Measurements from ENCODE around the gene PPP2R2C. TPM values are rescaled to one million over a fixed set of nuclear protein-coding genes. Genes with fewer than 3 reads are reported as not detected.

The PPP2R2C gene
- not detected for total RNA-seq
- not detected for polyA plus RNA-seq

GRCh38 chr4:6472387-6473263 is at the start of gene PPP2R2C:
PPP2R2C (minus strand) TSS chr4:6472614; CDS start chr4:6472229, 385 bp downstream.
- ChIA-PET POLR2A (no interaction called here), CTCF (no interaction called here)
- Mint-ChIP-seq H3K4me3 (peak within 1 kb of the TSS in 6 of 7 donors; percentile 41 to 67 (median 49)), H3K4me1 (peaks cover 0 to 10% (median 5%) of the 10 kb centered on the region in 3 donors), H3K27ac (no peak within 1 kb of the TSS), H3K36me3 (no peaks in the 10 kb centered on the region), H3K9me3 (peaks cover 0 to 5% (median 1%) of the 10 kb centered on the region in 5 donors), H3K27me3 (peaks cover 42 to 62% of the 10 kb centered on the region in 2 donors)
- Histone ChIP-seq H3K27me3 (ENCODE audit: insufficient read depth, low read length, poor library complexity, severe bottlenecking) (peaks cover 16% of the 10 kb centered on the region), H3K9me3 (ENCODE audit: low read length) (no peaks in the 10 kb centered on the region), H3K36me3 (ENCODE audit: insufficient read depth, low read length) (no peaks in the 10 kb centered on the region), H3K27ac (ENCODE audit: low read depth, low read length) (no peak within 1 kb of the TSS), H3K4me3 (ENCODE audit: low read length) (no peak within 1 kb of the TSS), H3K4me1 (ENCODE audit: insufficient read depth, low read length) (no peaks in the 10 kb centered on the region)
- no peak for DNase-seq

- ChIA-PET POLR2A (no interaction called here), CTCF (no interaction called here)
- Histone ChIP-seq H3K27me3 (ENCODE audit: insufficient read depth, low read length, poor library complexity, severe bottlenecking) (no peaks in the 10 kb centered on the region), H3K4me1 (ENCODE audit: insufficient read depth, low read length) (no peaks in the 10 kb centered on the region), H3K9me3 (ENCODE audit: low read length) (no peaks in the 10 kb centered on the region), H3K27ac (ENCODE audit: low read depth, low read length) (no peak overlapping the region), H3K36me3 (ENCODE audit: insufficient read depth, low read length) (no peaks in the 10 kb centered on the region), H3K4me3 (ENCODE audit: low read length) (no peak overlapping the region)
- Mint-ChIP-seq H3K27me3 (peaks cover 13 to 27% of the 10 kb centered on the region in 2 donors), H3K4me3 (no peak overlapping the region), H3K4me1 (no peaks in the 10 kb centered on the region), H3K9me3 (peaks cover 0 to 4% (median 0%) of the 10 kb centered on the region in 5 donors), H3K27ac (no peak overlapping the region), H3K36me3 (no peaks in the 10 kb centered on the region)
- DNase-seq = no peak
Observed at GRCh38 chr4:6520978-6521377, 48.6 kb upstream of the PPP2R2C start.

DNA sequence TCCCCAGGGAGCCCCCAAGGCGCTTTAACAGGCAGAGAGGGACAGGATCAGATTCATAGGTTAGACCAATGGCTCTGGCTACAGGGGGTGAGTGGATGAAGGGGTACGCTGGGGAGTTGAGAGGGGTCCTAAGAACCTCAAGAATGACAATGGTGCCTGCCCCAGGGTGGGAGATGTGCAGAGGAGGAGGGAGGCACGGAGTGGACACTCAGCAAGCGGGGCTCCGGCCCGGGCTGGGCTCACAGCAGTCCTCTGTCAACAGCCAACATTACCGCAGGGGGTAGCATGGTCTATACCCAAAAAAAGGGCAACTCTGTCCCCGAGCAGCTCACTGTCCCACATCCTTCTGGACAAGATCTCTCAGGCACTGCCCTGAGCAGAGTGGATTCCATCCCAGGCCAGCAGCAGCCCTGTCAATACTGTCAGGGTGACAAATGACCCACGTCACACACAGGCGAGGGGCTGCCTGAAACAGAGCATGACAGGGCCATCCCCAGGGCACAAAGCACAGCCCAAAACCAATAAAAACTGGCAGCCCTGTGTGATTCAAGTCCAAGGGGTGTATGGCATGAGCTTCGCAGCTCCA is 47.7 kb upstream of the PPP2R2C start:
- Histone ChIP-seq H3K27ac (ENCODE audit: low read depth, low read length) (no peak overlapping the region), H3K4me3 (ENCODE audit: low read length) (no peak overlapping the region), H3K36me3 (ENCODE audit: insufficient read depth, low read length) (no peaks in the 10 kb centered on the region), H3K4me1 (ENCODE audit: insufficient read depth, low read length) (no peaks in the 10 kb centered on the region), H3K9me3 (ENCODE audit: low read length) (no peaks in the 10 kb centered on the region), H3K27me3 (ENCODE audit: insufficient read depth, low read length, poor library complexity, severe bottlenecking) (no peaks in the 10 kb centered on the region)
- DNase-seq = no peak
- Mint-ChIP-seq H3K4me1 (no peaks in the 10 kb centered on the region), H3K27me3 (peaks cover 15 to 28% of the 10 kb centered on the region in 2 donors), H3K36me3 (no peaks in the 10 kb centered on the region), H3K9me3 (peaks cover 0 to 4% (median 0%) of the 10 kb centered on the region in 5 donors), H3K4me3 (no peak overlapping the region), H3K27ac (no peak overlapping the region)
- POLR2A ChIA-PET = interaction anchor here (0.7 kb wide), 1 partner anchor 75 kb away, joined by 3 read pairs; no protein-coding TSS in a partner anchor
- CTCF ChIA-PET = no interaction called here

GRCh38 chr4:6517171-6517570 is 44.8 kb upstream of the PPP2R2C start:
- ChIA-PET POLR2A (no interaction called here), CTCF (no interaction called here)
- DNase-seq = no peak
- H3K4me3 ChIP-seq (ENCODE audit: low read length) = no peak overlapping the region
- no peaks in the 10 kb centered on the region for H3K9me3 ChIP-seq (ENCODE audit: low read length)
- H3K9me3 Mint-ChIP-seq = peaks cover 0 to 11% (median 2%) of the 10 kb centered on the region in 5 donors
- no peak overlapping the region for H3K4me3 Mint-ChIP-seq
- H3K4me1 Mint-ChIP-seq = no peaks in the 10 kb centered on the region
- peaks cover 15 to 25% of the 10 kb centered on the region in 2 donors for H3K27me3 Mint-ChIP-seq
- no peaks in the 10 kb centered on the region for H3K4me1 ChIP-seq (ENCODE audit: insufficient read depth, low read length)
- H3K27ac ChIP-seq (ENCODE audit: low read depth, low read length) = no peak overlapping the region
- H3K27me3 ChIP-seq (ENCODE audit: insufficient read depth, low read length, poor library complexity, severe bottlenecking) = no peaks in the 10 kb centered on the region
- peaks cover 0 to 4% (median 0%) of the 10 kb centered on the region in 3 donors for H3K36me3 Mint-ChIP-seq
- H3K27ac Mint-ChIP-seq = no peak overlapping the region
- H3K36me3 ChIP-seq (ENCODE audit: insufficient read depth, low read length) = no peaks in the 10 kb centered on the region

- Mint-ChIP-seq H3K36me3 (peaks cover 0 to 4% (median 0%) of the 10 kb centered on the region in 3 donors), H3K4me3 (no peak overlapping the region), H3K9me3 (peaks cover 0 to 11% (median 2%) of the 10 kb centered on the region in 5 donors), H3K4me1 (no peaks in the 10 kb centered on the region), H3K27me3 (peaks cover 15 to 25% of the 10 kb centered on the region in 2 donors), H3K27ac (no peak overlapping the region)
- H3K9me3 ChIP-seq (ENCODE audit: low read length) = no peaks in the 10 kb centered on the region
- H3K27ac ChIP-seq (ENCODE audit: low read depth, low read length) = no peak overlapping the region
- no peaks in the 10 kb centered on the region for H3K4me1 ChIP-seq (ENCODE audit: insufficient read depth, low read length)
- ChIA-PET CTCF (interaction anchor here (1.3 kb wide), 1 partner anchor 29 kb away, joined by 3 read pairs; no protein-coding TSS in a partner anchor), POLR2A (no interaction called here)
- no peaks in the 10 kb centered on the region for H3K27me3 ChIP-seq (ENCODE audit: insufficient read depth, low read length, poor library complexity, severe bottlenecking)
- no peaks in the 10 kb centered on the region for H3K36me3 ChIP-seq (ENCODE audit: insufficient read depth, low read length)
- no peak overlapping the region for H3K4me3 ChIP-seq (ENCODE audit: low read length)
- no peak for DNase-seq
Observed at GRCh38 chr4:6516762-6517161, 44.3 kb upstream of the PPP2R2C start.

DNA sequence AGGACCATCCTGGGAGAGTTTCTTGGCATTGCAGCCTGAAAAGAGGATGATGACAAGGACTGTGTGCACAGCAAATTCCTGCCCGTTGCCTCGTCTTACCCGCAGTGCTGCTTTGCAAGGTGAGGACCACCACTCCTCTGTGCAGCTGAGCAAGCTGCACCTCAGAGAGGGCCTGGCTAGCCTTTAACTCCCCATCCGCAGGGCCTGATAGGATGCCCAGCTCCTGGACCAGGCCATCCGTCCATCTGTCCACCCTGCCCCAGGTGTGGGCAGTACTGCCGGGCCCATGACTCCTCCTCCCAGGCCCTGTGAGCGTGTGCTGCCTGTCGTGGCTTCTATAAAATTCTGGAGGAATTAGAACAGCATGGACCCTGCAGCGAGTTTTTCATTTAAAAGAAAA is 43.9 kb upstream of the PPP2R2C start:
- Mint-ChIP-seq H3K4me1 (no peaks in the 10 kb centered on the region), H3K4me3 (no peak overlapping the region), H3K27ac (no peak overlapping the region), H3K27me3 (peaks cover 15 to 23% of the 10 kb centered on the region in 2 donors), H3K36me3 (peaks cover 0 to 4% (median 0%) of the 10 kb centered on the region in 3 donors), H3K9me3 (peaks cover 0 to 11% (median 2%) of the 10 kb centered on the region in 5 donors)
- DNase-seq = no peak
- Histone ChIP-seq H3K4me3 (ENCODE audit: low read length) (no peak overlapping the region), H3K36me3 (ENCODE audit: insufficient read depth, low read length) (no peaks in the 10 kb centered on the region), H3K4me1 (ENCODE audit: insufficient read depth, low read length) (no peaks in the 10 kb centered on the region), H3K9me3 (ENCODE audit: low read length) (no peaks in the 10 kb centered on the region), H3K27me3 (ENCODE audit: insufficient read depth, low read length, poor library complexity, severe bottlenecking) (no peaks in the 10 kb centered on the region), H3K27ac (ENCODE audit: low read depth, low read length) (no peak overlapping the region)
- POLR2A ChIA-PET = no interaction called here
- CTCF ChIA-PET = interaction anchor here (1.3 kb wide), 1 partner anchor 30 kb away, joined by 3 read pairs; no protein-coding TSS in a partner anchor

GRCh38 chr4:6513678-6514077 is 41.3 kb upstream of the PPP2R2C start:
- no peak for DNase-seq
- H3K9me3 ChIP-seq (ENCODE audit: low read length) = no peaks in the 10 kb centered on the region
- no peaks in the 10 kb centered on the region for H3K36me3 ChIP-seq (ENCODE audit: insufficient read depth, low read length)
- Mint-ChIP-seq H3K9me3 (peaks cover 2 to 11% (median 5%) of the 10 kb centered on the region in 5 donors), H3K4me1 (peaks cover 0 to 2% (median 0%) of the 10 kb centered on the region in 3 donors), H3K27me3 (peaks cover 9 to 18% of the 10 kb centered on the region in 2 donors), H3K36me3 (peaks cover 0 to 4% (median 0%) of the 10 kb centered on the region in 3 donors), H3K27ac (no peak overlapping the region), H3K4me3 (no peak overlapping the region)
- ChIA-PET CTCF (no interaction called here), POLR2A (no interaction called here)
- no peak overlapping the region for H3K27ac ChIP-seq (ENCODE audit: low read depth, low read length)
- no peaks in the 10 kb centered on the region for H3K27me3 ChIP-seq (ENCODE audit: insufficient read depth, low read length, poor library complexity, severe bottlenecking)
- H3K4me3 ChIP-seq (ENCODE audit: low read length) = no peak overlapping the region
- no peaks in the 10 kb centered on the region for H3K4me1 ChIP-seq (ENCODE audit: insufficient read depth, low read length)

- peaks cover 7 to 12% of the 10 kb centered on the region in 2 donors for H3K27me3 Mint-ChIP-seq
- H3K27me3 ChIP-seq (ENCODE audit: insufficient read depth, low read length, poor library complexity, severe bottlenecking) = no peaks in the 10 kb centered on the region
- no peak overlapping the region for H3K4me3 Mint-ChIP-seq
- H3K4me3 ChIP-seq (ENCODE audit: low read length) = no peak overlapping the region
- H3K36me3 Mint-ChIP-seq = peaks cover 0 to 5% (median 4%) of the 10 kb centered on the region in 3 donors
- H3K4me1 Mint-ChIP-seq = peaks cover 0 to 2% (median 0%) of the 10 kb centered on the region in 3 donors
- H3K9me3 Mint-ChIP-seq = peaks cover 9 to 23% (median 15%) of the 10 kb centered on the region in 5 donors
- H3K36me3 ChIP-seq (ENCODE audit: insufficient read depth, low read length) = no peaks in the 10 kb centered on the region
- no peak for DNase-seq
- ChIA-PET POLR2A (no interaction called here), CTCF (no interaction called here)
- no peak overlapping the region for H3K27ac Mint-ChIP-seq
- H3K4me1 ChIP-seq (ENCODE audit: insufficient read depth, low read length) = no peaks in the 10 kb centered on the region
- peaks cover 5% of the 10 kb centered on the region for H3K9me3 ChIP-seq (ENCODE audit: low read length)
- no peak overlapping the region for H3K27ac ChIP-seq (ENCODE audit: low read depth, low read length)
Observed at GRCh38 chr4:6509587-6509986, 37.2 kb upstream of the PPP2R2C start.
